RWPE2 (cell line): ENCODE results near the gene ZFP62.

Experiments
- ATAC-seq: fragments of 200-7000 bp; cut with Tn5 transposase; 3 replicates; pipeline ENCODE4 v1.9.1; 2021; ENCODE audit warnings: low read depth
- DNase-seq: peaks from one replicate; pipeline ENCODE4 v3.0.0-alpha.2; 2020; ENCODE audit warnings: low spot score
- H3K27ac ChIP-seq: fragments of 450-650 bp; 2 replicates; pipeline ENCODE4 v1.5.1; 2017; ENCODE audit warnings: mild to moderate bottlenecking; ENCODE audit not compliant: poor library complexity, severe bottlenecking
- H3K27me3 ChIP-seq: fragments of 250-450 bp; sonication (Bioruptor Pico); 2 replicates; pipeline ENCODE4 v1.5.1; 2021; ENCODE audit warnings: mild to moderate bottlenecking, moderate library complexity; ENCODE audit not compliant: insufficient read depth, poor library complexity, severe bottlenecking
- H3K36me3 ChIP-seq: fragments of 250-450 bp; sonication (Bioruptor Pico); 2 replicates; pipeline ENCODE4 v1.5.1; 2020; ENCODE audit warnings: low read depth, mild to moderate bottlenecking, moderate library complexity
- H3K4me1 ChIP-seq: fragments of 250-450 bp; sonication (Bioruptor Pico); 2 replicates; pipeline ENCODE4 v1.5.1; 2021; ENCODE audit warnings: mild to moderate bottlenecking, moderate library complexity; ENCODE audit not compliant: insufficient read depth, poor library complexity, severe bottlenecking
- H3K4me3 ChIP-seq: fragments of 250-450 bp; sonication (Bioruptor Pico); 2 replicates; pipeline ENCODE4 v1.5.1; 2021; ENCODE audit warnings: mild to moderate bottlenecking, moderate library complexity; ENCODE audit not compliant: severe bottlenecking
- H3K9me3 ChIP-seq: fragments of 250-450 bp; sonication (Bioruptor Pico); 2 replicates; pipeline ENCODE4 v1.5.1; 2021; ENCODE audit warnings: mild to moderate bottlenecking, moderate library complexity; ENCODE audit not compliant: severe bottlenecking
- TF ChIP-seq, protein P1 (sequence below): fragments of 450-650 bp; IDR thresholded peaks from one replicate; pipeline ENCODE4 v1.5.1; 2017; ENCODE audit warnings: mild to moderate bottlenecking, moderate library complexity; ENCODE audit not compliant: poor library complexity, severe bottlenecking

ZFP62 gene

DNA sequence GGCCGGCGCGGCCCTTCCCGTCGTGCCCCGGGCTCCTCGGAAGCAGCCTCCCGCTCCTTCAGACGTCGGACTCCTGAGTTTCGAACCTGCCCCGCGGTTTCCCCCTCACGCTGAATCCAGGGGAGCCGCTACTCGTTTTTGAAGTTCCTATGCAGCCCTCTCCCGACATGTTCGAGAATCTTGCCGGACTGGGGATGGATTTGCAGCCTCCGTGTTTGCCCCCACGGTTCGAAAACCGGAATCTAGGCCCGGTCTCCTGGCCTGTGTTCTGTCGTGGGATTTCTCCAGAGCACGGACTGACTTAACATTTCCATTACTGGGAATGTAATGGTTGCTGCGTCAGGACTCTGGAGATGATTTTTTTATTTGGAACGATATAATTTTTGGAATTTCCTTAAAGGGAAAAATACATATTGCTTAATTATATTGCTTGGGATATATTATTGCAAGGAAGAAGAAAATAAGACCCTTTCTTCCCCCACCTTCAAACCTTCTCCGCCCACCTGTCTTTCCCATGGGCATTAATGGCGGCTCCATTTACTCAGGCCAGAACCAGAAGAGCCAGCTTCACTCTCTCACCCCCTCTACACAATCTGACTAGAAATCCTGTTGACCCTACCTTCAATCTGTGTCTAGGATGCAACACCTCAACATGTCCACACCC is 50.0 kb downstream of the ZFP62 start:
- TF ChIP-seq, protein P1, sequence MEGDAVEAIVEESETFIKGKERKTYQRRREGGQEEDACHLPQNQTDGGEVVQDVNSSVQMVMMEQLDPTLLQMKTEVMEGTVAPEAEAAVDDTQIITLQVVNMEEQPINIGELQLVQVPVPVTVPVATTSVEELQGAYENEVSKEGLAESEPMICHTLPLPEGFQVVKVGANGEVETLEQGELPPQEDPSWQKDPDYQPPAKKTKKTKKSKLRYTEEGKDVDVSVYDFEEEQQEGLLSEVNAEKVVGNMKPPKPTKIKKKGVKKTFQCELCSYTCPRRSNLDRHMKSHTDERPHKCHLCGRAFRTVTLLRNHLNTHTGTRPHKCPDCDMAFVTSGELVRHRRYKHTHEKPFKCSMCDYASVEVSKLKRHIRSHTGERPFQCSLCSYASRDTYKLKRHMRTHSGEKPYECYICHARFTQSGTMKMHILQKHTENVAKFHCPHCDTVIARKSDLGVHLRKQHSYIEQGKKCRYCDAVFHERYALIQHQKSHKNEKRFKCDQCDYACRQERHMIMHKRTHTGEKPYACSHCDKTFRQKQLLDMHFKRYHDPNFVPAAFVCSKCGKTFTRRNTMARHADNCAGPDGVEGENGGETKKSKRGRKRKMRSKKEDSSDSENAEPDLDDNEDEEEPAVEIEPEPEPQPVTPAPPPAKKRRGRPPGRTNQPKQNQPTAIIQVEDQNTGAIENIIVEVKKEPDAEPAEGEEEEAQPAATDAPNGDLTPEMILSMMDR = no peak
- peak overlapping the region; percentile 43 for H3K4me3 ChIP-seq
- ATAC-seq = no peak
- H3K27me3 ChIP-seq = no peaks in the 10 kb centered on the region
- peaks cover 31% of the 10 kb centered on the region for H3K4me1 ChIP-seq
- DNase-seq = no peak
- no peaks in the 10 kb centered on the region for H3K9me3 ChIP-seq
- H3K27ac ChIP-seq = peak overlapping the region; percentile 82
- no peaks in the 10 kb centered on the region for H3K36me3 ChIP-seq

DNA sequence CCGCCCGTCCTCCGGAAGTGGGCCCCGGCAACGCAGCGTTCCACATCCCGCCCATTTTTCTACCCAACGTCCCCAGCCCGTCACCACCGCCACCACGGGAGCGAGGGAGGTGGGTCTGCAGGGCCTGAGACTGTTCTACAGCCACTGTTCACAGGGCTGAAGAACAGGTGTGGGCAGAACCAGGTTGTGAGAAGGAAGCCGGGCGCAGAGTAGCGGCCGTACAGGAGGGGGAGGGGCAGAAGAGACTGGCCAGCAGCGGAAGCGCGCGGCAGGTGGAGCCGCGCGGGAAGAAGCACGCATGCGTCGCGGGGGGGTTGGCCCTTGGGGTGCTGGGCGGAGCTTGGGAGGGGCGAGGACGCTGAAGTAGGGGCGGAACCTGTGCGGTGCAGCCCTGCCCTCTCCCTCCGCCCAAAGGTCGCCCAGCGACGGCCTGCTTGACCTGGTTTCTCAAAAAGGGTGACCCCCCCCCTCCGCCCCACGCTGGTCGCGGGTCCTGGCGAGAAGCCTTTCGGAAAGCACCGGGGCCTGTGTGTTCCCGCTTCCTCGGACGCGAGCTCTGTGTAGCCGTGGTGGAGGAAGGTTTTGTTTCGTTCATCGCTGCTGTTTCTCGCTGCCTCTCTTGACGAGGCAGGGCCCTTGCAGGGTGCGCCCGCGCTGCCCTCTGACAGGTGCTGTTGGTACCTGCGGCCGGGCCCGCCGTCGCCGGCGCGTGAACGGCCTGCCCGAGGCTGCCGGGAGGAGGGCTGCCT is 50.7 kb downstream of the ZFP62 start:
- TF ChIP-seq, protein P1 = no peak
- peak; percentile 94 for DNase-seq
- no peaks in the 10 kb centered on the region for H3K27me3 ChIP-seq
- no peaks in the 10 kb centered on the region for H3K9me3 ChIP-seq
- H3K36me3 ChIP-seq = no peaks in the 10 kb centered on the region
- peaks cover 31% of the 10 kb centered on the region for H3K4me1 ChIP-seq
- peak overlapping the region; percentile 82 for H3K27ac ChIP-seq
- H3K4me3 ChIP-seq = peak overlapping the region; percentile 43
- peak; percentile 69 for ATAC-seq

DNA sequence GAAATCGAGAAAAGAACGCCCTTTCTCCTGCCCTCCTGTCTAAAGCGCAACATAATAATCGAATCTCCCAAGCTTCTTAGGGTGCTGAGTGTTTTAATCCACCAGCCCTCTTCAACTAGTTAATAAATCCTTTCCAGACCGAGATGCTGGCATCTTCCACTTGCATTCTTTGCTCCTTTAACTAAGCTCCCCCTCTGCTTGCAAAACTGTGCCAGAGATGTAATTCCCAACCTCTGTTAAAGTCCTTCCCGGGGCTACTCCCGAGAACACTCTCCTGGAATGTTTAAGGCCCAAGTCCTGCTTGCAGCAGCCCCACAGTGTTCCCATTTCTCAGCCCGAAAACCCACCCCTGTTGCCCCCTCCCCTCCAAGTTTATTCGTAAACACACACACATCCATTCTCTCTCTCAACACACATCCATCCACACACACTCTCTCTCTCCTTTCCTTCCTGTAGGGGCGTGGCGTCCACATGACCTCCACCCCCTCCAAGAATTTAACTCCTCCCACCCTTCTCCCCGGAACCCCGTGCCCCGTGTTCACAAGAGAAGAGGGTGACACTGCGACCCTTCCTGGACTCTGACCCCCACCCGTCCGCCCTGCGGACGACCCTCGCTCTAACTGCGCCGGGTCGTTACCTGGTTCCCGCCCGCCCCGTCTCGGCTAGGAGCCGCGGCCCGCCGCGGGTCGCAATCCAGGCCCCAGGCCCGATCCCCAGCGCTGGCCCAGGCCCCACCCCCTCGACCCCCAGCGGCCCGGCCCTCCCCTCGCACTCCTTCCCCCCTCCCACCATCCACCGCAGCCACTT is 51.5 kb downstream of the ZFP62 start:
- TF ChIP-seq, protein P1 = no peak
- H3K9me3 ChIP-seq = no peaks in the 10 kb centered on the region
- no peaks in the 10 kb centered on the region; the same call in 1 of the 2 replicates for H3K36me3 ChIP-seq
- peaks cover 34% of the 10 kb centered on the region for H3K4me1 ChIP-seq
- ATAC-seq (peak; percentile 71), DNase-seq (peak; percentile 95)
- peak overlapping the region; percentile 82 for H3K27ac ChIP-seq
- peak overlapping the region; percentile 43 for H3K4me3 ChIP-seq
- H3K27me3 ChIP-seq = no peaks in the 10 kb centered on the region

DNA sequence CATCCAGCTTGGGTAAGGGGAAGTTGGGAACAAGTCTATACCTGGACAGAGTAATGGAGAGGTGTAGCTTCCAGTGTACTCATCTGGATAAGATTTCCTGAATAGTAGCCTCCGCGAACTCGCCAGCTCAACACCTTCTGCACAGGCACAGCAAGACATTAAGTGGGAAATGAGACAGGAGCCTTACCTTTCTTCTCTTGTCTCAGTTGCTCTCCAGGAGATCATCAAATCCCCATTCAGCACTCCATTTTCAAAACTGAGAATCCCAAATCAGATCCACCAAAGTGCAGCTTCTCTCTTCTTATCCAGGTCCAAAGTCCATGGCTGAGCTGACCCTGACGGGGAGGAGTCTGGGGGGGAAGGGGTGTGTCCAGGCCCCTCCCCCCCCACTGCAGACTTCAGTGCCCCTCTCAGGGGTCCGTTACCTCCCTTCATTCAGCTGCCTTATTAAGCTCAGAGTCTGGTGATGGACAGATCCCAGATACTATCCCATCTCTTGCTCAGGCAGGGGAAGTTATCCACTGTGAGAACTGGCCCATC is 52.5 kb downstream of the ZFP62 start:
- DNase-seq = peak; percentile 55
- H3K36me3 ChIP-seq = peaks cover 4% of the 10 kb centered on the region; the same call in 1 of the 2 replicates
- H3K4me3 ChIP-seq = peak overlapping the region; percentile 43
- H3K27me3 ChIP-seq = no peaks in the 10 kb centered on the region
- no peak for ATAC-seq
- H3K9me3 ChIP-seq = no peaks in the 10 kb centered on the region
- peaks cover 45% of the 10 kb centered on the region for H3K4me1 ChIP-seq
- H3K27ac ChIP-seq = peak overlapping the region; percentile 82
- TF ChIP-seq, protein P1 = no peak
